Measurements from ENCODE around the gene MIX23.

Gene MIX23

DNA sequence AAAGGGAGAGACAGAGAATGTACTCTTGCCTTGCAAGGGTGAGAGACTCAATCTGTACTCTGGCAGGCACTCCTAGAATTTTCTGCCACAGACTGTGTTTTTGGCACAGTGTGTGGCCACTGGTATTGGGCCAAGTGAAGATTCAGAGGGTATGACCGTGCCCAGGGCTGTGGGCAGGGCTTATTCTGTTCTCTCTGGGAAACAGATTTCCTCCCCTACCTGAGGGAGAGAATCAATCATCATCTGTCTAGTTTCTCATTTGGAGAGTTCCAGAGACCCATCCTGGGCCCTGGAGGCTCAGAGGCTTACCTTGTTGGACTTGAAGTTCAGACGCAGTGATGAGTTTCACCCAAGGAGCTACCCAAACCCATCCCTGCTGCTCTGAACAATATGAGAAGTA is 29.8 kb downstream of the MIX23 start:
- no peak for DNase-seq (ENCODE audit: low read depth in 1 of 2, low spot score in 1 of 2)

DNA sequence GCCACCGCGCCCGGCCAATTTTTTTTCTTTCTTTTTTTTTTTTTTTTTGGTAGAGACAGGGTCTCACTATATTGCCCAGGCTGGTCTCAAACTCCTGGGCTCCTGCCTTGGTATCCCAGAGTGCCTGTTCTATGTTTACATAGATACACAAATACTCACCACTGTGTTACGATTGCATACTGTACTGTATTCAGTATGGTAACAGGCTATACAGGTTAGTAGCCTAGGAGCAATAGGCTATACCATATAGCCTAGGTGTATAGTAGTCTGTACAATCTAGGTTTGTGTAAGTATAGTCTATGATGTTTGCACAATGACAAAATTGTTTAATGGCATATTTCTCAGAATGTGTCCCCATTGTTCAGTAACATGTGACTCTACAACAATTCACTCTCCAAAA is 31.4 kb downstream of the MIX23 start:
- DNase-seq (ENCODE audit: low read depth in 1 of 2, low spot score in 1 of 2) = no peak

DNA sequence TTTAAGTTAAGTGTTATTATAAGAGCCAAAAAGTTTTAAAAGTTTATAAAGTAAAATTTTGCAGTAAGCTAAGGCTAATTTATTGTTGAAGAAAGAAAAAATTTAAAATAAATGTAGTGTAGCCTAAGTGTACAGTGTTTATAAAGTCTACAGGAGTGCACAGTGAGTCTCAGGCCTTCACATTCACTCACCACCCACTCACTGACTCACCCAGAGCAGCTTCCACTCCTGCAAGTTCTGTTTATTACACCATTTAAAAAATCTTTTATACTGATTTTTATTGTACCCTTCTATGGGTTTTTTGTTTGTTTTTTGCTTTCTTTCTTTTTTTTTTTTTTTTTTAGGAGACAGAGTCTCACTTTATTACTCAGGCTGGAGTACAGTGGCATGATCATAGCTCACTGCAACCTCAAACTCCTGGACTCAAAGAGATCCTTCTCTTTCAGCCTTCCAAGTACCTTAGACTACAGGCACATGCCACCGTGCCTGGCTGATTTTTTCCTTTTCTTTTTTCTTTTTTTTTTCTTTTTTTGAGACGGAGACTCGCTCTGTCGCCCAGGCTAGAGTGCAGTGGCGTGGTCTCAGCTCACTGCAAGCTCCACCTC is 32.1 kb downstream of the MIX23 start:
- DNase-seq (ENCODE audit: low read depth in 1 of 2, low spot score in 1 of 2) = no peak

DNA sequence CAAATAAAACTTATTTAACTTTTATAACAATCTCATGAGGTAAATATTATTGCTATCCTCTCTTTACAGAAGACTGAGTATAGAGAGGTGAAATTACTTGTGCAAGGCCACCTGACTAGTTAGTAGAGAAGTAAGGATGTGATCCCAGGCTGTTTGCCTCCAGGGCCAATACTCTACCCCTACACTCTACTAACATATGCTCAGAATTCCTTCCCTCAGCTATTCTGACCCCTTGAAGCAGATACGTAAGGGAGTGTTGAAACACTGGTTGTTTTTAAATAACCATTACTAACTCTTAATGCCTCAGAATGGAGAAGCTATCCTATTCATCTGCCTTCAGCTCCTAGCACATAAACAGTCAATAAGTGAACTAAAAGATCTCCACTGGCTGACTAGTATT is 33.9 kb downstream of the MIX23 start:
- DNase-seq (ENCODE audit: low read depth in 1 of 2, low spot score in 1 of 2) = no peak

- no peak for DNase-seq (ENCODE audit: low read depth in 1 of 2, low spot score in 1 of 2)
Observed at GRCh38 chr3:122343654-122344053, 39.4 kb downstream of the MIX23 start.

- DNase-seq (ENCODE audit: low read depth in 1 of 2, low spot score in 1 of 2) = no peak
Observed at GRCh38 chr3:122342803-122343202, 40.2 kb downstream of the MIX23 start.

- DNase-seq (ENCODE audit: low read depth in 1 of 2, low spot score in 1 of 2) = no peak
Observed at GRCh38 chr3:122332551-122332950, 50.5 kb downstream of the MIX23 start.

GRCh38 chr3:122331886-122332285 is 51.1 kb downstream of the MIX23 start:
- no peak for DNase-seq (ENCODE audit: low read depth in 1 of 2, low spot score in 1 of 2)

DNA sequence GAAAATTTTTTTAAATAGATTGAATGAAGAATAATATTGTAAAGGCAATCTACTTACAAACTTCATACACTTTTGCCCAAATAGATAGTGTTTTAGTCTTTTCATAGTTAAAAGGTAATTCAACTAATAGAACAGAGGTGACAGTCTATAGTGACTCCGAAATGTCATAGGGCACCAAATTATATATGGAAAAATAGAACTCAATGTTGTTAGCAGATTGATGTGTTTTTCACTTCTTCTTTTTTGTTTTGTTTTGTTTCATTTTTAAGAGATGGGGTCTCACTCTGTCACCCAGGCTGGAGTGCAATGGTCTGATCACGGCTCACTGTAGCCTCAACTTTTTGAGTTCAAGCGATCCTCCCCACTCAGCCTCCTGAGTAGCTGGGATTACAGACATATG is 57.3 kb downstream of the MIX23 start:
- no peak for DNase-seq (ENCODE audit: low read depth in 1 of 2, low spot score in 1 of 2)

DNA sequence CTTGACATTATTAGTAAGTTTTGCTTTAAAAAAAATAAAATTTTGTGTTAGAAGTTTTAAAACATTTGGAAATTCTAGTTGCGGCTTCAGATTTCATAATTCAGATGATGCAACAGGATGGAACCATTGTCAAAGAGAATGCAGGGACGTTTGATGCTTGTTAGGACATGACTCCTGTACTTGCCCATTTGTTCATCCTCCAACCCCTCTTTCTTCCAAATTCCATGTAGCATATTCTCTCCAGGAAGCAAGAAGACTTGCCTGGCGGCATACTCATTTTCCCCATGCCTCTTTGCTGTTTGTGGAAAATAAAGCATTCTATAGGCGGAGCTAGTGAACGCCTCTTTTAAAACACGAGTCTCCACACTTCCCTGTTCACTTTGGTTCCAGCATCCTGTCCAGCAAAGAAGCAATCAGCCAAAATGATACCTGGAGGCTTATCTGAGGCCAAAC is 58.1 kb downstream of the MIX23 start, which contains the start of gene CSTA:
CSTA (plus strand) TSS at position 378 of the 453 bp plus-strand sequence; CDS start at position 423, 45 bp downstream.
- no peak for DNase-seq (ENCODE audit: low read depth in 1 of 2, low spot score in 1 of 2)

DNA sequence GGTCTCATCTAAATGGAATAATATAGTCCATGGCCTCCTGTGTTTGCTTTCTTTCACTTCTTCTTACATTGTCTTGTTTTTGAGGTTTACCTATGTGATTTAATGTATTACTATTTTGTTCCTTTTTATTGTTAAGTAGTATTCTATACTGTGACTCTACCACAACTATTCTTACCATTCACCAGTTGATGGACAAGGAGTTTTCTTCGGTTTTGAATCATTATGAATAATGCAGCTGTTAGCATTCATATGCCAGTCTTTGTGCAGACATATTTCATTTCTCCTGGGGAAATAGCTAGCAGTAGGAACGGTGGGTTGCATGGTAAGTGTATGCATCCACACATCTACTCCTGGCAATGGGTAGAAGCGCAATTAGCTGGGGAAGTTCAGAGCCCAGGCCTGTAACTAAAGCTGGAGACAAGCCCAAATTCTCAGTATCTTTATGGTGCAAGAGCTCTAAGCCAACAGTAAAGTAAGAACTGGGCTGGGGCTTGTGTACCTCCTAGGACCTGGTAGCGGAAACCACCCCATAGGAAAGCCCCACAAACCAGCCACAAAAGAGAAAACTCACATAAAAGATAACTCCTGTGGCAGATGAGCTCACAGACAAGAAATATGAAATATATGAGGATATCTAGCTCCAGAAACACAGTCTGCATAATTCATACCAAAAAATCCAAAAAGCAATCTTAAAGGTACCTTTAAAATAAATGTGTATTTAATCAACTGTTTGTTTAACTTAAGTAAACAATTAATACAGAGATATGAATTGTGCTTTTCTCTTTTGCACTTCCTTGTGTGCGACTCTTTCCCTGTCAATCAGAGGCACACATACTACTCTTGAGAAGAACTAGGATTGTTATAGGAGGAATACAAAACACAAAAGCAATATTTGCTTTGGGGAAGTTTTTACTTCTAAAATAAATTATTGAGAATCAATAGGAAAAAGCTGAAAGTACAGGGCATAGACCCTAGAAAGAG is 60.6 kb downstream of the MIX23 start:
- DNase-seq (ENCODE audit: low read depth in 1 of 2, low spot score in 1 of 2) = no peak

GRCh38 chr3:122318620-122319019 is 64.4 kb downstream of the MIX23 start:
- no peak for DNase-seq (ENCODE audit: low read depth in 1 of 2, low spot score in 1 of 2)

- DNase-seq (ENCODE audit: low read depth in 1 of 2, low spot score in 1 of 2) = no peak
Observed at GRCh38 chr3:122316368-122316767, 66.7 kb downstream of the MIX23 start.

DNA sequence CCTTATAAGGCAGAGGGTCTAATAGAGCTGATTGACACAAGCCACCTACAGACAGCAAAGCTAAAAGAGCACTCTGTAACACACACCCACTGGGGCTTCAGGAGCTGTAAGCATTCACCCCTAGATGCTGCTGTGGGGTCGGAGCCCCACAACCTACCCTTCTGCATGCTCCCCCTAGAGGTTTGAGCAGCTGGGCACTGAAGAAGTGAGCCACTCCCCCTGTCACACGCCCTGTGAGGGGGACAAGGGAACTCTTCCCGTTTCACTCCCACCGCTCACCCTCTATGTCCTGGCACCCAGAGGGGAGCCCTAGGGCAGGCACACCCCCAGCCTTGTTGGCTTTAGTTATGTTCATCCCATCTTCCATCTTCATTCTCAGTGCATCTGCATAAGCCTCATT is 67.4 kb downstream of the MIX23 start:
- no peak for DNase-seq (ENCODE audit: low read depth in 1 of 2, low spot score in 1 of 2)

GRCh38 chr3:122314228-122314876 is 68.7 kb downstream of the MIX23 start:
- DNase-seq (ENCODE audit: low read depth in 1 of 2, low spot score in 1 of 2) = no peak

- DNase-seq (ENCODE audit: low read depth in 1 of 2, low spot score in 1 of 2) = no peak
Observed at GRCh38 chr3:122313281-122313680, 69.8 kb downstream of the MIX23 start.

DNA sequence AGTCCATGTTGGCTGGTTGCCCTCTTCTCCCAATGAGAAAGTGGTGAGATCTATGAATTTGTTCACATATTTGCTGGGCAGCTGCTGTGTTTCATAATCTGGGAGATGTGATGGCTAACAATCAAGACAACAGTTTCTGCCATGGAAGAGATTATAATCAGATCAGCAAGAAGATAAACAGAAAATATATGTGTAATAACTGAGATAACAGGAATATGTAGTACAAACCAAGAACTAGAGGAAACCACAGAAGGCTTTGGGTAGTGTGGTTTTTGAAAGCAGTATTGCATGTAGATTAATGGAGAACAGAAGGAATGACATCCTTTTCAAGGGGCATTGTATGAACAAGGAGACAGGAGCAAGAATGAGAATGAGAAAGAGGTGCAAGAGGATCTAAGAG is 70.2 kb downstream of the MIX23 start:
- no peak for DNase-seq (ENCODE audit: low read depth in 1 of 2, low spot score in 1 of 2)

GRCh38 chr3:122310361-122310760 is 72.7 kb downstream of the MIX23 start:
- DNase-seq (ENCODE audit: low read depth in 1 of 2, low spot score in 1 of 2) = no peak

Measured in activated T-helper 1 cell treated with anti-CD3 and anti-CD28 coated beads, Interleukin-2, amount 50 U/mL, for 16 hours (primary cell).